HCT116 (cell line): ENCODE measurements around the gene GPRC5D.

Experiments
- CEBPB ChIP-seq: IDR thresholded peaks from 2 replicates; pipeline ENCODE4 v1.6.1; 2012; ENCODE audit warnings: low read depth
- EGR1 ChIP-seq: IDR thresholded peaks from 2 replicates; pipeline ENCODE4 v1.6.1; 2012; ENCODE audit warnings: low read depth
- JUND ChIP-seq: IDR thresholded peaks from 2 replicates; pipeline ENCODE4 v1.6.1; 2012
- MAX ChIP-seq: IDR thresholded peaks from 2 replicates; pipeline ENCODE4 v1.6.1; 2012
- POLR2A ChIP-seq: IDR thresholded peaks from 2 replicates; pipeline ENCODE4 v1.7.0; 2011; ENCODE audit warnings: borderline replicate concordance; ENCODE audit not compliant: insufficient read depth, insufficient read length; ENCODE audit errors: extremely low read depth
- POLR2AphosphoS5 ChIP-seq: IDR thresholded peaks from 2 replicates; pipeline ENCODE4 v1.6.1; 2011; ENCODE audit warnings: mild to moderate bottlenecking, low read depth, low read length, moderate library complexity
- TCF7L2 ChIP-seq: IDR thresholded peaks from 2 replicates; pipeline ENCODE4 v1.7.0; 2011; ENCODE audit warnings: borderline replicate concordance, inconsistent platforms; ENCODE audit not compliant: insufficient read depth, insufficient read length; ENCODE audit errors: extremely low read depth
- ZNF274 ChIP-seq: fragments of 200-500 bp; sonication (Bioruptor generic); IDR thresholded peaks from 2 replicates; pipeline ENCODE4 v1.6.1; 2014; ENCODE audit warnings: mild to moderate bottlenecking, low read depth, low read length, inconsistent platforms
- TF ChIP-seq, protein P1 (sequence below): IDR thresholded peaks from 2 replicates; pipeline ENCODE4 v1.6.1; 2012

GRCh38 chr12:12896260-12896659 is 55.7 kb downstream of the GPRC5D start:
- TF ChIP-seq EGR1 (no peak), MAX (no peak), POLR2A (no peak), POLR2AphosphoS5 (peak; percentile 12; the same call in 1 of the 2 replicates), TCF7L2 (no peak), ZNF274 (no peak), JUND (peak; percentile 27; the same call in 1 of the 2 replicates), CEBPB (0 out of 2 replicates have a peak, but pooled peaks have one; percentile 15)
- TF ChIP-seq, protein P1, sequence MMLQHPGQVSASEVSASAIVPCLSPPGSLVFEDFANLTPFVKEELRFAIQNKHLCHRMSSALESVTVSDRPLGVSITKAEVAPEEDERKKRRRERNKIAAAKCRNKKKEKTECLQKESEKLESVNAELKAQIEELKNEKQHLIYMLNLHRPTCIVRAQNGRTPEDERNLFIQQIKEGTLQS: no peak
